Body of pancreas (tissue), 4 donors: ENCODE data around the gene MACROH2A1. TPM values are rescaled to one million over a fixed set of nuclear protein-coding genes. Genes with fewer than 3 reads are reported as not detected.

Experiments
- ATAC-seq: fragments of 150-250 bp; one replicate; pipeline ENCODE4 v1.9.1; 2016
- DNase-seq, 4 donors: peaks; one replicate each; pipeline ENCODE4 v3.0.0-alpha.2; 2019
- H3K27ac ChIP-seq, 4 donors: fragments of 200-600 bp; sonication (generic); 1 replicate in 3 of 4; 2 replicates in 1 of 4; pipeline versions ENCODE4 v1.5.1 to v1.6.1; 2016 to 2019; ENCODE audit warnings: mild to moderate bottlenecking in 1 of 4, mixed read lengths in 1 of 4, moderate library complexity in 1 of 4
- H3K27me3 ChIP-seq, 2 donors: fragments of 200-600 bp; sonication (generic); one replicate each; pipeline ENCODE4 v1.6.0; 2016; ENCODE audit warnings: mild to moderate bottlenecking in 1 of 2
- H3K36me3 ChIP-seq, 2 donors: fragments of 200-600 bp; sonication (generic); replicated peaks in 1 of 2; 2 replicates each; pipeline ENCODE4 v1.5.1; 2016; ENCODE audit warnings: low read depth in 2 of 2; ENCODE audit not compliant: insufficient read depth in 1 of 2
- H3K4me1 ChIP-seq: fragments of 200-600 bp; sonication (generic); one replicate; pipeline ENCODE4 v1.6.0; 2016
- H3K4me3 ChIP-seq, 2 donors: fragments of 200-600 bp; sonication (generic); 1 replicate in 1 of 2; 2 replicates in 1 of 2; pipeline ENCODE4 v1.5.1; 2016 to 2019
- H3K9me3 ChIP-seq, 3 donors: fragments of 200-600 bp; sonication (generic); 1 replicate in 2 of 3; 2 replicates in 1 of 3; pipeline ENCODE4 v1.5.1; 2016
- CTCF ChIP-seq, 7 experiments: fragments of 450-650 bp in 4 of 7; fragments of 200-600 bp in 3 of 7; sonication (generic) in 3 of 7; IDR thresholded peaks; one replicate each; pipeline ENCODE4 v1.5.1; 2016 to 2019; ENCODE audit warnings: antibody characterized with exemption in 7 of 7
- POLR2A ChIP-seq, 3 donors: fragments of 450-650 bp; IDR thresholded peaks; one replicate each; pipeline ENCODE4 v1.6.1; 2016; ENCODE audit warnings: antibody characterized with exemption in 3 of 3, mild to moderate bottlenecking in 2 of 3
- WGBS, 2 donors: methylation state at CpG; one replicate each; pipeline ENCODE4 v1.1.5; 2017; 5-methylcytosine and 5-hydroxymethylcytosine counted together
- intact Hi-C: fragments of 100-400 bp; cut with DNase I; formaldehyde crosslinking; loops from one replicate; pipeline ENCODE4 v1.15.1; 2023
- total RNA-seq, 2 donors: library from RNA; depleted of rRNA; stranded (reverse); fragments of >200 nt; gene quantifications; one replicate each; pipeline ENCODE4 v1.1.0, GENCODE V29; 2016

Gene MACROH2A1
- total RNA-seq, 2 donors from 2014 or later, result 78.9 to 142 TPM

DNA sequence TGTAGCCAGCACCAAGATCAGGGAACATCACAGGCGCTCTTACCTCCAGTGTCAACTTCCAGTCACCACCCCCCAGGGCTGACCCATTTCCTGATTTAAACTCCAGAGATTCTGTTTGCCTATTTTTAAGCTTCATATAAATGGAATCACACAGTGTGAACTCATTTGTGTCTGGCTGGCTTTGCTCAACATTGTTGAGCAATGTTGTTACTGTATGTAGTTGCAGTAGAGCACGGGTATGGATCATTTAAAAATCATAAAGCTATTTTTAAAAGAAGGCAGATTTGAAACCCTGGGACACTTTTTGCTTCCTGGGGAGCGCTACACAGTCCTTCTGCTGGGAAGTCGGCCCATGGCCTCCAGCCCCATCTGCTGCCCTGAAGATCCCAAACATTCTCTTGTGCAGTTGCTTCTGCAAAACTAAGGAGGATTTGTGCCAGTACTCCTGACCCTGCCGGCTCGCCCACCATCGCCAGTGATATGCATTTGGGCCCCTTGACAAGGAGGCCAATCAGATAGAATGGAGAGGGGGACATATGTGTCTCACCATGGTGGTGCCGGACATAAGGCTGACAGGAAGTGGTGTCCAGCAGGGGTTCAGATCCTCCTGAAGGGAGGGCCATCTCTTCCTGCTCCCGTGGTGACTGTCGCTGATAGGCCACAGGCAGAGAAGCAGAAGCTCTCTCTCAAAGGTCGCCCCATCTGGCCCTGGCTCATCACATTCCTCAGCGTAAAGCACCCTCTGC is 34.8 kb upstream of the MACROH2A1 start:
- Histone ChIP-seq H3K27ac (peak overlapping the region in 1 of 4 donors; percentile 40), H3K9me3 (no peaks in the 10 kb centered on the region), H3K4me3 (no peak overlapping the region), H3K4me1 (peaks cover 8% of the 10 kb centered on the region), H3K27me3 (peaks cover 0 to 6% of the 10 kb centered on the region in 2 donors), H3K36me3 (no peaks in the 10 kb centered on the region)
- intact Hi-C loops, result no loop called here
- DNase-seq (no peak), ATAC-seq (no peak)
- 61 to 70% methylated on average over 4 to 12 of the region's 12 CpGs for WGBS, 2 donors
- TF ChIP-seq POLR2A (IDR thresholded peaks at IDR 0.05), result no peak
- TF ChIP-seq CTCF (IDR thresholded peaks at IDR 0.05), result no peak

DNA sequence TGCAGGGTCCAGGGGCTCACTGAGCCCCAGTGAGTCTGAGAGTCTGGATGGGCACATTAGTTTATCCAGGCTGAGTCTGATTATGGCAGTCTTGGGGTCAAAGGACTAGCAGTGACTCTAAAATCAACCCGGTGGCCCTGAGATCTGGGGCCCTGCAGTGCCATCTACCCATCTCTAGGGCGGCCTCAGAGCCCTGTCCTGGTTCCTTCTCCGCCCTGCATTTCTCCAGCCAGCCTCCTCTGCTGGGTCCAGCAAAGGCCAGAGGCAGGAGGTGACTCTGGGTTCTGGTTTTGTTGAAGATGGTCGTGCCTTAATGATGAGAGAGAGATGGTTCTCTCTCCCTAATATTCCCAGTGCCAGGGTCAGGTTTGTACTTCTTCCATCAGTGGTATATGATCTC is 33.1 kb upstream of the MACROH2A1 start:
- Histone ChIP-seq H3K27ac (no peak overlapping the region), H3K27me3 (peaks cover 0 to 6% of the 10 kb centered on the region in 2 donors), H3K4me3 (no peak overlapping the region), H3K9me3 (no peaks in the 10 kb centered on the region), H3K4me1 (no peaks in the 10 kb centered on the region), H3K36me3 (no peaks in the 10 kb centered on the region)
- DNase-seq, result no peak
- WGBS, 2 donors, result 63 to 67% methylated on average over 3 to 4 of the region's 4 CpGs
- TF ChIP-seq CTCF (IDR thresholded peaks at IDR 0.05), result no peak
- no peak for TF ChIP-seq POLR2A (IDR thresholded peaks at IDR 0.05)
- intact Hi-C loops, result no loop called here
- ATAC-seq, result no peak

GRCh38 chr5:135430135-135430437 is 31.1 kb upstream of the MACROH2A1 start:
- ATAC-seq (no peak), DNase-seq (no peak)
- TF ChIP-seq POLR2A (IDR thresholded peaks at IDR 0.05) (no peak), CTCF (IDR thresholded peaks at IDR 0.05) (no peak)
- H3K27ac ChIP-seq, result no peak overlapping the region
- no peak overlapping the region for H3K4me3 ChIP-seq
- no peaks in the 10 kb centered on the region for H3K36me3 ChIP-seq
- no peaks in the 10 kb centered on the region for H3K27me3 ChIP-seq
- no peaks in the 10 kb centered on the region for H3K4me1 ChIP-seq
- no peaks in the 10 kb centered on the region for H3K9me3 ChIP-seq
- WGBS, 2 donors, result 60 to 66% methylated on average over 7 of the region's 7 CpGs
- intact Hi-C loops, result no loop called here

GRCh38 chr5:135429301-135430134 is 30.5 kb upstream of the MACROH2A1 start:
- Histone ChIP-seq H3K9me3 (no peaks in the 10 kb centered on the region), H3K4me3 (no peak overlapping the region), H3K4me1 (no peaks in the 10 kb centered on the region), H3K27ac (no peak overlapping the region), H3K36me3 (no peaks in the 10 kb centered on the region), H3K27me3 (no peaks in the 10 kb centered on the region)
- DNase-seq (no peak), ATAC-seq (no peak)
- TF ChIP-seq POLR2A (IDR thresholded peaks at IDR 0.05) (no peak), CTCF (IDR thresholded peaks at IDR 0.05) (no peak)
- intact Hi-C loops, result no loop called here
- WGBS, 2 donors, result 67 to 69% methylated on average over 12 of the region's 12 CpGs
